Prostate gland (tissue), 2 donors: ENCODE data around the gene MOB3C.

Source experiments
- POLR2A ChIP-seq: fragments of 450-650 bp; IDR thresholded peaks from one replicate; pipeline ENCODE4 v1.6.1; 2016; ENCODE audit warnings: antibody characterized with exemption, mild to moderate bottlenecking
- POLR2AphosphoS5 ChIP-seq: sonication (generic); formaldehyde crosslinking; IDR thresholded peaks from one replicate; pipeline ENCODE4 v1.6.1; 2017; ENCODE audit warnings: antibody characterized with exemption
- TF ChIP-seq, protein P1 (sequence below), 4 experiments: fragments of 200-600 bp in 2 of 4; fragments of 450-650 bp in 2 of 4; sonication (generic) in 2 of 4; IDR thresholded peaks; 1 replicate in 3 of 4; 2 replicates in 1 of 4; pipeline ENCODE4 v1.5.1; 2016 to 2019; ENCODE audit warnings: antibody characterized with exemption in 4 of 4, mild to moderate bottlenecking in 2 of 4, moderate library complexity in 2 of 4

DNA sequence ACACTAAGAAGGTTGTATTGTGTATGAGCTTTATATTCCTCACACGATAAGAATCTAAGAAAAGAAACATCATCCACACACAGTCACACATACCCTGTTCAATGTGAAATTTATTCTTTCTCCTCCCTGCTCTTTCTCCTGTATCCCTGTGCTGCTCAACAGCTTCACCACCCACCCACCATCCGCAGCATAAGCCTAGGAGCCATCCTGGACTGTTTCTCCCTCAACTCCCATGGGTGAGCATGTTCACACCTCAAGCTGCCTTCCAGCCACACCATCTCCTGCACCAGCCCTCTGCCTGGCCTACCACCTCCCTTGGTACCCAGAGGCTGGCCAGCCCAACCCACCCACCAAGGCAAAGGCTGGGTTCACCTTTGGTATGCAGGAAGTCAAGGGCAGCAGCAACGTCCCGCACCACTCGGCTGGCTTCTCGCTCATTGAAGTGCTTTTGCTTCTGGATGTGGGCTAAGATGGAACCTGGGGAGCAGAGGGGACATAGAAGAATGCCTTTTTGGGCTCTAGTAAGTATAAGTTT is 44.9 kb downstream of the MOB3C start:
- TF ChIP-seq, protein P1, sequence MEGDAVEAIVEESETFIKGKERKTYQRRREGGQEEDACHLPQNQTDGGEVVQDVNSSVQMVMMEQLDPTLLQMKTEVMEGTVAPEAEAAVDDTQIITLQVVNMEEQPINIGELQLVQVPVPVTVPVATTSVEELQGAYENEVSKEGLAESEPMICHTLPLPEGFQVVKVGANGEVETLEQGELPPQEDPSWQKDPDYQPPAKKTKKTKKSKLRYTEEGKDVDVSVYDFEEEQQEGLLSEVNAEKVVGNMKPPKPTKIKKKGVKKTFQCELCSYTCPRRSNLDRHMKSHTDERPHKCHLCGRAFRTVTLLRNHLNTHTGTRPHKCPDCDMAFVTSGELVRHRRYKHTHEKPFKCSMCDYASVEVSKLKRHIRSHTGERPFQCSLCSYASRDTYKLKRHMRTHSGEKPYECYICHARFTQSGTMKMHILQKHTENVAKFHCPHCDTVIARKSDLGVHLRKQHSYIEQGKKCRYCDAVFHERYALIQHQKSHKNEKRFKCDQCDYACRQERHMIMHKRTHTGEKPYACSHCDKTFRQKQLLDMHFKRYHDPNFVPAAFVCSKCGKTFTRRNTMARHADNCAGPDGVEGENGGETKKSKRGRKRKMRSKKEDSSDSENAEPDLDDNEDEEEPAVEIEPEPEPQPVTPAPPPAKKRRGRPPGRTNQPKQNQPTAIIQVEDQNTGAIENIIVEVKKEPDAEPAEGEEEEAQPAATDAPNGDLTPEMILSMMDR (IDR thresholded peaks at IDR 0.05) = no peak
- TF ChIP-seq POLR2A (no peak), POLR2AphosphoS5 (no peak)
